ENCODE data around the gene MICA.

GRCh38 chr6:31414771-31415265, 11.4 kb downstream of the MICA start:
- no peak for TF ChIP-seq ZNF274 (IDR thresholded peaks at IDR 0.05; ENCODE audit: low read depth, low read length)
- no peak for TF ChIP-seq YY1 (IDR thresholded peaks at IDR 0.05; ENCODE audit: insufficient read depth, insufficient read length)
- TF ChIP-seq SUZ12 (IDR thresholded peaks at IDR 0.05; ENCODE audit: extremely low read depth, insufficient read depth, insufficient read length): no peak
